H9 (cell line): Measurements from ENCODE around the gene KLHL41. TPM values are rescaled to one million over a fixed set of nuclear protein-coding genes. Genes with fewer than 3 reads are reported as not detected.

Source experiments
- DNase-seq: peaks from one replicate; pipeline ENCODE4 v3.0.0-alpha.2; 2017
- H2AFZ ChIP-seq: one replicate; pipeline ENCODE4 v1.6.1; 2013; ENCODE audit warnings: mild to moderate bottlenecking, low read length, control low read depth, moderate library complexity
- H2AK5ac ChIP-seq: 2 replicates; pipeline ENCODE4 v1.6.1; 2013; ENCODE audit warnings: low read length, control low read depth, mixed read lengths; ENCODE audit not compliant: insufficient read length
- H2BK120ac ChIP-seq: one replicate; pipeline ENCODE4 v1.6.1; 2013; ENCODE audit warnings: low read depth, mild to moderate bottlenecking, low read length, control low read depth, inconsistent platforms; ENCODE audit not compliant: poor library complexity, severe bottlenecking
- H2BK12ac ChIP-seq: 2 replicates; pipeline ENCODE4 v1.6.1; 2013; ENCODE audit warnings: low read length, control low read depth, mixed read lengths, low read depth; ENCODE audit not compliant: insufficient read length
- H2BK15ac ChIP-seq: 2 replicates; pipeline ENCODE4 v1.6.1; 2013; ENCODE audit warnings: low read depth, low read length, control low read depth
- H2BK20ac ChIP-seq: one replicate; pipeline ENCODE4 v1.6.1; 2013; ENCODE audit warnings: low read depth, mild to moderate bottlenecking, low read length, control low read depth, inconsistent platforms; ENCODE audit not compliant: poor library complexity, severe bottlenecking
- H2BK5ac ChIP-seq: 2 replicates; pipeline ENCODE4 v1.6.1; 2013; ENCODE audit warnings: low read length, control low read depth, mixed read lengths; ENCODE audit not compliant: insufficient read length
- H3K14ac ChIP-seq: 2 replicates; pipeline ENCODE4 v1.6.1; 2013; ENCODE audit warnings: low read length, control low read depth; ENCODE audit not compliant: insufficient read depth
- H3K18ac ChIP-seq: 2 replicates; pipeline ENCODE4 v1.6.1; 2013; ENCODE audit warnings: low read depth, mild to moderate bottlenecking, mixed read lengths, low read length, control low read depth; ENCODE audit not compliant: insufficient read length
- H3K23ac ChIP-seq: 2 replicates; pipeline ENCODE4 v1.6.1; 2013; ENCODE audit warnings: low read length, control low read depth, mixed read lengths, low read depth; ENCODE audit not compliant: insufficient read length
- H3K23me2 ChIP-seq: 2 replicates; pipeline ENCODE4 v1.6.1; 2013; ENCODE audit warnings: low read depth, mild to moderate bottlenecking, mixed read lengths, low read length, control low read depth; ENCODE audit not compliant: insufficient read length, poor library complexity, severe bottlenecking
- H3K27ac ChIP-seq: 2 replicates; pipeline ENCODE4 v1.5.1; 2013; ENCODE audit warnings: low read length, control low read depth, mixed read lengths, low read depth; ENCODE audit not compliant: insufficient read length
- H3K27me3 ChIP-seq: 2 replicates; pipeline ENCODE4 v1.6.1; 2013; ENCODE audit warnings: low read length, control low read depth, inconsistent platforms; ENCODE audit not compliant: insufficient read depth
- H3K4ac ChIP-seq: 2 replicates; pipeline ENCODE4 v1.6.1; 2013; ENCODE audit warnings: low read depth, mild to moderate bottlenecking, control low read depth, inconsistent platforms, low read length, moderate library complexity
- H3K4me1 ChIP-seq: 2 replicates; pipeline ENCODE4 v1.6.1; 2013; ENCODE audit warnings: low read length, control low read depth, inconsistent platforms; ENCODE audit not compliant: insufficient read depth
- H3K4me2 ChIP-seq: 2 replicates; pipeline ENCODE4 v1.6.1; 2013; ENCODE audit warnings: low read length, control low read depth, mixed read lengths; ENCODE audit not compliant: insufficient read length, insufficient read depth
- H3K56ac ChIP-seq: 2 replicates; pipeline ENCODE4 v1.6.1; 2013; ENCODE audit warnings: low read depth, mild to moderate bottlenecking, mixed read lengths, low read length, control low read depth; ENCODE audit not compliant: insufficient read length
- H3K79me1 ChIP-seq: 2 replicates; pipeline ENCODE4 v1.6.1; 2013; ENCODE audit warnings: low read depth, mild to moderate bottlenecking, moderate library complexity, low read length, control low read depth, inconsistent platforms; ENCODE audit not compliant: insufficient read depth, poor library complexity, severe bottlenecking
- H3K79me2 ChIP-seq: 2 replicates; pipeline ENCODE4 v1.6.1; 2013; ENCODE audit warnings: low read length, control low read depth, inconsistent platforms; ENCODE audit not compliant: insufficient read depth
- H3K9ac ChIP-seq: 2 replicates; pipeline ENCODE4 v1.6.1; 2013; ENCODE audit warnings: low read length, control low read depth, mixed read lengths; ENCODE audit not compliant: insufficient read length; ENCODE audit errors: extremely low read depth
- H3K9me3 ChIP-seq: one replicate; pipeline ENCODE4 v1.6.1; 2013; ENCODE audit warnings: low read depth, low read length, inconsistent platforms; ENCODE audit not compliant: control insufficient read depth
- H3T11ph ChIP-seq: one replicate; pipeline ENCODE4 v1.6.1; 2013; ENCODE audit warnings: mild to moderate bottlenecking, low read length, control low read depth, inconsistent platforms
- H4K20me1 ChIP-seq: one replicate; pipeline ENCODE4 v1.6.1; 2013; ENCODE audit not compliant: control insufficient read depth, insufficient read length, insufficient read depth
- H4K5ac ChIP-seq: 2 replicates; pipeline ENCODE4 v1.6.1; 2013; ENCODE audit warnings: low read depth, mild to moderate bottlenecking, mixed read lengths, low read length, control low read depth; ENCODE audit not compliant: insufficient read length
- H4K8ac ChIP-seq: replicated peaks from 2 replicates; pipeline ENCODE4 v1.6.1; 2013; ENCODE audit warnings: low read length, control low read depth, mixed read lengths, low read depth; ENCODE audit not compliant: insufficient read length
- H4K91ac ChIP-seq: 2 replicates; pipeline ENCODE4 v1.6.1; 2013; ENCODE audit warnings: low read depth, mild to moderate bottlenecking, moderate library complexity, mixed read lengths, low read length, control low read depth; ENCODE audit not compliant: insufficient read length
- H3K27ac Mint-ChIP-seq, 3 experiments: 2 replicates in 2 of 3; 3 replicates in 1 of 3; pipeline ENCODE4 v1.8.0; 2020 to 2021; ENCODE audit warnings: mixed read lengths in 3 of 3, mild to moderate bottlenecking in 1 of 3, moderate library complexity in 1 of 3
- H3K27me3 Mint-ChIP-seq: 2 replicates; pipeline ENCODE4 v1.8.0; 2021; ENCODE audit warnings: low read depth, mild to moderate bottlenecking, moderate library complexity, mixed read lengths
- H3K36me3 Mint-ChIP-seq, 3 experiments: 2 replicates in 2 of 3; 3 replicates in 1 of 3; pipeline ENCODE4 v1.8.0; 2020 to 2021; ENCODE audit warnings: low read depth in 3 of 3, mixed read lengths in 3 of 3; ENCODE audit not compliant: insufficient read depth in 1 of 3
- H3K4me1 Mint-ChIP-seq, 2 experiments: 2 replicates each; pipeline ENCODE4 v1.8.0; 2020; ENCODE audit warnings: mixed read lengths in 2 of 2
- H3K4me3 Mint-ChIP-seq, 2 experiments: 2 replicates in 1 of 2; 3 replicates in 1 of 2; pipeline ENCODE4 v1.8.0; 2020 to 2021; ENCODE audit warnings: mild to moderate bottlenecking in 2 of 2, mixed read lengths in 2 of 2, moderate library complexity in 1 of 2
- H3K9me3 Mint-ChIP-seq, 2 experiments: 2 replicates in 1 of 2; 3 replicates in 1 of 2; pipeline ENCODE4 v1.8.0; 2020; ENCODE audit warnings: mild to moderate bottlenecking in 2 of 2, mixed read lengths in 2 of 2, moderate library complexity in 1 of 2
- CTCF ChIP-seq: fragments of 200-600 bp; sonication (generic); conservative IDR thresholded peaks from 3 replicates; pipeline ENCODE4 v1.8.0; 2021; ENCODE audit warnings: antibody characterized with exemption, mild to moderate bottlenecking
- WGBS: extraction: QIAGEN DNeasy Blood & Tissue Kit; methylation state at CpG from one replicate; pipeline ENCODE4 v1.1.7; 2013; ENCODE audit warnings: missing lambda C conversion rate, low lambda C conversion rate, mixed read lengths; ENCODE audit not compliant: insufficient read length; ENCODE audit errors: extremely low coverage; 5-methylcytosine and 5-hydroxymethylcytosine counted together
- total RNA-seq: library from RNA; stranded (reverse); gene quantifications from 2 replicates; pipeline ENCODE4 v1.2.1, GENCODE V29; 2021

Gene KLHL41
- total RNA-seq, 1 experiment from 2014 or later, result not detected

- H3K36me3 Mint-ChIP-seq, result peaks cover 3 to 17% (median 6%) of the 10 kb centered on the region in 3 experiments; a peak in 5 of 7 replicates
- H2AK5ac ChIP-seq, result no peak overlapping the region
- H4K8ac ChIP-seq, result no peak overlapping the region
- no peaks in the 10 kb centered on the region for H3K79me1 ChIP-seq
- no peak overlapping the region for H4K5ac ChIP-seq
- H4K20me1 ChIP-seq, result no peaks in the 10 kb centered on the region
- WGBS, result no CpG with 5 or more reads among the region's 2 CpGs
- DNase-seq, result no peak
- H2BK15ac ChIP-seq, result no peak overlapping the region
- H3K9me3 Mint-ChIP-seq, result peaks cover 5 to 14% of the 10 kb centered on the region in 2 experiments; a peak in 4 of 5 replicates
- H3K4ac ChIP-seq, result no peak overlapping the region
- H3K4me1 Mint-ChIP-seq, result peaks cover 6 to 8% of the 10 kb centered on the region in 2 experiments
- no peak overlapping the region for H3K23ac ChIP-seq
- no peak overlapping the region for H2AFZ ChIP-seq
- H2BK5ac ChIP-seq, result no peak overlapping the region
- no peaks in the 10 kb centered on the region for H3K23me2 ChIP-seq
- H4K91ac ChIP-seq, result no peak overlapping the region
- no peaks in the 10 kb centered on the region for H3K4me1 ChIP-seq
- H3K79me2 ChIP-seq, result peaks cover 2% of the 10 kb centered on the region; the same call in 1 of the 2 replicates
- H3K9ac ChIP-seq, result peak overlapping the region; percentile 36
- H3K27me3 Mint-ChIP-seq, result peaks cover 18% of the 10 kb centered on the region
- no peaks in the 10 kb centered on the region for H3K9me3 ChIP-seq
- no peak overlapping the region for H2BK20ac ChIP-seq
- H3K18ac ChIP-seq, result no peak overlapping the region
- H3K27ac ChIP-seq, result no peak overlapping the region
- H3K4me3 Mint-ChIP-seq, result peak overlapping the region; percentile 98 to 99
- H3K4me2 ChIP-seq, result peak overlapping the region; percentile 65
- no peak overlapping the region for H3K14ac ChIP-seq
- peak overlapping the region; percentile 98 to 99 (median 99); a peak in 5 of 7 replicates for H3K27ac Mint-ChIP-seq
- TF ChIP-seq CTCF, result no peak
- no peak overlapping the region for H2BK12ac ChIP-seq
- H3K56ac ChIP-seq, result no peak overlapping the region
- H3T11ph ChIP-seq, result no peak overlapping the region
- no peak overlapping the region for H2BK120ac ChIP-seq
- no peaks in the 10 kb centered on the region for H3K27me3 ChIP-seq
Measured at GRCh38 chr2:169572821-169573159, 63.3 kb downstream of the KLHL41 start.
